CD4-positive, alpha-beta T cell treated with Interleukin-4 for 4 hours (primary cell): ENCODE data around the gene ANO2.

ENCODE experiments used
- DNase-seq: peaks from one replicate; pipeline ENCODE4 v3.0.0-alpha.2; 2020

Gene ANO2

GRCh38 chr12:5612556-5613410, 332.3 kb downstream of the ANO2 start:
- DNase-seq, result no peak

- no peak for DNase-seq
Measured at GRCh38 chr12:5611162-5611561, 333.9 kb downstream of the ANO2 start.

- no peak for DNase-seq
Measured at GRCh38 chr12:5599378-5599777, 345.7 kb downstream of the ANO2 start.

- no peak for DNase-seq
Measured at GRCh38 chr12:5593998-5594397, 351.1 kb downstream of the ANO2 start.

DNA sequence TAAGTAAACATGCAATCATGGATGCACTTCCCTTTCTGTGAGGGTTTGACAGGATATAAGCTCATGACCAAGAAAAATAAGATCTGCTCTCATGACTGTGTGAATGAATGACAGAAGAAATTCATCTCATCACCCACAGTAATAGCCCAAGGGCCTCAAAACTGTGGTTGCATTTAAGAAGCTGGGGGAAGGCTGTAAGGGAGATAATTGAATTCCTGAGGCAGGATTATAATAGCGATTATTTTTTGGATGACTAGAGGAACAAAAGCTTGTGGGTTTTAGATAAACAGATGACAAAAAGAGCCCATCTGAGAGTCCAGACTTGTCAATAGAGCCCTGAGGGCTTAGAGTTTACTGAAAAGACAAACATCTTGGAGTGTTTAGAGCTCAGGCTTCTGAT, 352.0 kb downstream of the ANO2 start:
- no peak for DNase-seq

DNA sequence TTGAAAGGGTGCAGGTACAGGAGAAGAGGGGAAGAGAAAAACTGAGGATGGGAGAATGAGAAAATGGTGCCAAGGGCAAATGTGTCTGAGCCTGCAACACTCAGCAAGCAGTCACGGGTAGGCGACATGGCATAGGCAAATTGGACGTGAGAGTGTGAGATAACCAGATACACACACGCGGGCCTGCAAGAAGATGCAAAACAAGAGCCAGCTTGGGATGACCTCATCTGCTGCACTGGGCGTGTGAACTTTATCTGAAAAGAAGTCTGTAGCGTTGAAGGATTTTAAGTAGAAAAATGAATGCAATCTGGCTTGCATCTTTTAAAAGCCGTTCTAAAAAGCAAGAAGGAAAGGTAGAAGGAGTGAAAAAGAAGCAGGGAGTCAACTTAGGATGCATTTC, 352.7 kb downstream of the ANO2 start:
- DNase-seq, result no peak

DNA sequence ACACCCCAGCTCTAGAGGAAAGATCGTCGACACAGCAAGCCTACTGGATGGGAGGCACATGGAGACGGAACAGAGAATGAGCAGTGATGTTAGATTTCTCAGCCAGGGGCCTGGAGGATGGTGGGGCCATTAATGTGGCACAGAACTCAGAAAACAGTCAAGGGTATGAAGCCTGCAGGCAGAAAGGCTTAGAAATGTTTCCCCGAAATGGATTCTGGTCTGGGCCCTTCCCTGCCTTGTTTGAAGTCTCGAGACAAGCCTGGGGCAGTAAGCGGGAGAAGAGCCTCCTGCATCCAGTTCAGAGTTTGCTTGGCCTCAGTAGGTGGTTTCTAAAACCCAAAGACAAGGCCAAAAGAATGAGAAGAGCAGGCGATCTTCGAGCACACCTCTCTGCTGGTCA, 354.7 kb downstream of the ANO2 start:
- no peak for DNase-seq

- DNase-seq, result no peak
Measured at GRCh38 chr12:5589054-5589453, 356.0 kb downstream of the ANO2 start.

- no peak for DNase-seq
Measured at GRCh38 chr12:5588591-5588990, 356.5 kb downstream of the ANO2 start.

DNA sequence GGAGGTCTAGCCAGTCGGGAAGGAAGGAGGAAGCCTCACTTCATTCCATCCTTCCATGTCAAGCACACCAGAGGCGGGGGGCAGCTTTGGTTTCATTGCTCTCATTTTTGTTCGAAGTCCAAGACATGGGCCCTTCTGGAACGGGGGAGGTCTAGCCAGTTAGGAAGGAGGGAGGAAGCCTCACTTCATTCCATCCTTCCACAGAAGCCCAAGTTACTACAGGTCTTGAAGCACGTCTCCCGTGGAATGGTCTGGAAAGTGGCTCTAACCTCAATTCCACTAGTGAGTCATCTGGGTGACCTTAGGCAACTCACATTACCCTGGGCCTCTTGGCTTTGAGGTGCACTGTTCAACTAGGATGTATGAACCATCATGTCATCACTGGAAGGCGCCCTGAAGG, 356.9 kb downstream of the ANO2 start:
- no peak for DNase-seq

DNA sequence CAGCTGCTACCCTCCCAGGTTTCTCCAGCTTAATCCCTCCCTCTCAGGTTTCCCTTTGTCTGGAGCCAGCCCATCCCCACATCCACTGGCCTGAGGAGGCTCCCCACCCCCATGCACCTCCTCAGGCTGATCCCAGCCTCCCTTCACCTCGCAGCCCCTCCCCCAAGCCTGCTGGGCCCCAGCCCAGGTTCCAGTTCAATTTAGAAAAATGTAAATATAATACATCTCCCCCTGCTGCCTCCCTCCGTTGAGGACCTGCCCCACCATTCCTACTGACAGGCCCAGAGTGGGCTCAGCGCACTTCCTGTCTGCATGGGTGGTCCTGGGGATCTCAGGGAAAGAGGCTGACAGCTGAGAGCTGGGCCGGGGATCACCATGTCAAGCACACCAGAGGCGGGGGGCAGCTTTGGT, 357.3 kb downstream of the ANO2 start:
- no peak for DNase-seq

GRCh38 chr12:5586201-5586600, 358.9 kb downstream of the ANO2 start:
- no peak for DNase-seq

GRCh38 chr12:5585178-5585577, 359.9 kb downstream of the ANO2 start:
- DNase-seq, result no peak

DNA sequence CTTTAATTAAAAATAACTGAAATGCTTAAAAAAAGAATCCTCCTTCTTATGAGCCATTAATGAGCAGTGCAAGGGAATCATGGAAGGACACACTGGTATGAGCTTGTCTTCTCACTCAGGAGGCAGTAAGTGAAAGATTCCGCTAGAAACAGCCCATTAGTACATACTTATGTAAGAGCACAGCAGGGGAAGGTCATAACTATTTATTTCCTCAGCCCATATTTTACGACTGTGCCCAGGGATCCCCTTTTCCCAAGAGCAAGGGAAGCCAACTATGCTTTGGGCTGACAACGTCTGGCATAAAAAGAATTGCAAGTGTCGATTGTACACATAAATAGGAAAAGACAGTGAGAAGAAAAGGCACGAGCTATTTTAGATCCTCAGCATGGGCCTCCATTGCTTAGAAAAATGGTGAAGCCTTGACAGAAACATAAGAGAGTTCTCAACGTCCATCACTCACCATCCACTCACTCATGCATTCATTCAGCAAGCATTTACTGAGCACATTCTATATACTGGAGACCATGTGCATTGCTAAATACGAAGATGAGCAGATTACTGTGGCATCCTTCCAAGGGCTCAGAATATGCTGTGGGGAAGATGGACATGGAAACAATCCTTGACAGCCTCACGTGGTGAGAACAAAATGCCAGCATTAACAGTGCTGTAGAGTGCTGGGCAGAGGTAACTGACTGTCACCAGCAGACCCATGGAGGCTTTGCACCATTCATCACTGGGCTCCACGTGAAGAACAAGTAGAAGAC, 360.5 kb downstream of the ANO2 start:
- no peak for DNase-seq

DNA sequence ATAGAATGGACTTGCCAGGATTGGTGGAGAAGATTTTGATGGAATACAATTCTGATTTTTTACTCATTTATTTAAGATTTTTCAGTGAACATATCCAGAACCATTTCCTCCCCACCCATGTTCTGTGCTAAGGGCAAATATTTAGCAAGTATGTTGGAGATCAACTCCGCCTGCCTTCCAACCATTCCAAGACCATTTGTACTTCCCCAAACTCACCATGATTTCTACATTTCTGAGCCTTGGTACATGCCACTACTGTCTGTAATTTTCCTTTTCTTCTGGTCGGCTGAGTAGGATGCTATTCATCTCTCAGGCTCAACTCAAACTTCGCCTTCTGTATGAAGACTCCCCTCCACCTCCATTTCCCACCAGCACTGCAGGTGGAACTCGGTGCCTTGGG, 362.5 kb downstream of the ANO2 start:
- DNase-seq, result no peak

GRCh38 chr12:5582018-5582417, 363.0 kb downstream of the ANO2 start:
- DNase-seq, result no peak

DNA sequence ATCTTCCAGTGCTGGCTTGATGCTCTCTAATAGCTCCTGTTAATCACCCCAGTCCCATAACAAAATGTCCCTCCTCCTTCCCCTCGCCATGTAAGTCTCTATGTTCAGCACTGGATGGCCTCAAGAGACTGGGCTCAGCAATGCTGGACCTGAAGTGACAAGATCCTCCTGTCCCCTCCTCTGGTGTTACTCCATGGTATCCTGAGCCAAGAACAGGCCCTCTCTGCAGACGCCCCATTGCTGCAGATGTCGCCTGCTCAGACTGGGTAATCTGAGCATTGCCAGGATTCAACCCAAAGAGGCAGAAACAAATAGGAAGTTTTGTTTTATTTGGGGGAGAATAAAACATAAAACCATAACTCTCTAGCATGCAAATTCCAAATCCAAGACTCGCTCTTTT, 363.4 kb downstream of the ANO2 start:
- DNase-seq, result no peak

DNA sequence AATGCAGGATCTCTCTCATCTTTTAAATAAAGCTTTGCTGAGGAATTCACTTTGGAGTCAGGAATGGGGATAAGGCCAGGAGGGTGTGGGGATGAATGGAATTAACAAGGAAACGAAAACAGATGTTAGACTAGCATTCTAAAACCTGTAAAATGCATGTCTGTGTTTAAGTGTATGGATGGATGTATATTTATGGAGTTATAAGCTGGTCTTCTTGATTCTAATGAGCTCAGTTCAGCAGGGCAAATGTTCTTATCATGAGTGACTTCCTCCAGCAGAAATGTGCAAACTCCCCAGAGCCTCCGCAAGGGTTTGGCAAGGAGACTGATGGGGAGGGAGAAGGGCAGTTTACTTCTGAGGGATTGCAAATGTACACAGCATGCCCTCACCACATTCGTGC, 364.0 kb downstream of the ANO2 start:
- no peak for DNase-seq

GRCh38 chr12:5578775-5579174, 366.3 kb downstream of the ANO2 start:
- no peak for DNase-seq

DNA sequence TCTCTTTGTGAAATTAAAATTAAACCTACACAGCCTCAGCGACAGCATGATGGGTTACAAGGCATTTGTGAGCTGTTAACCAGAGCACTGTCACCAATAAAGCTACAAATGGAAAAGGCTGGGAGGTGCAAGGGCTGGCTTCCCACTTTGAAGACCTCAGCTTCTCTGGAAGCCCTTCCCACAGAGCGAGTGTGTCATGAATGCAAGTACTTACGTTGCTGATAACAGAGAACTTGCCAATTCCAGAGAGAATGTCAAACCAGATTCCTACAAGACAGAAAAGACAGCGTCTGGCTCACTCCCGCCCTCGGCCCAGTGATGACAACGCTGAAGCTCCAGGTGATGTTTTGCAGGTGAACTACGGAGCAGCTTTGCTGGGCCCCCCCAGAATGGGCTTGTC, 367.3 kb downstream of the ANO2 start:
- DNase-seq, result no peak

DNA sequence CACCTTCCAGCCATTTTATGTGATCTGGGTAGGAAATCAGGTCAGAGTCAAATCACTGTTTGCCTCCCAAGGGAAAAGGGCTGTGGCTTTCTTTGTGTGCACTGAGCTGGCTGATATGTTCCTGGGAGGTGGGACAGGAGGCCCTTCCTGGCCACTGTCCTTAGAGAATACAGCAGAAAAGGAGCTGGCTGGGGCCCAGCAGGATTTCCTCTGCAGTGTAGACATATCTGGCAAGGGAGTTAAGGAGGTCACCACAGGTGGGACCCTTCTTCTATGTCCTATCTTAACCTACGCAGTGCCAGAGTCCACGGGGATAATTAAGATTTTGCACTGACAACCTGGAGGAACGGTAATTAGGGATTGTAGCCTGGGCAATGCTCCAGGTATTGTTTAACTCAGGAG, 367.8 kb downstream of the ANO2 start:
- DNase-seq, result no peak

DNA sequence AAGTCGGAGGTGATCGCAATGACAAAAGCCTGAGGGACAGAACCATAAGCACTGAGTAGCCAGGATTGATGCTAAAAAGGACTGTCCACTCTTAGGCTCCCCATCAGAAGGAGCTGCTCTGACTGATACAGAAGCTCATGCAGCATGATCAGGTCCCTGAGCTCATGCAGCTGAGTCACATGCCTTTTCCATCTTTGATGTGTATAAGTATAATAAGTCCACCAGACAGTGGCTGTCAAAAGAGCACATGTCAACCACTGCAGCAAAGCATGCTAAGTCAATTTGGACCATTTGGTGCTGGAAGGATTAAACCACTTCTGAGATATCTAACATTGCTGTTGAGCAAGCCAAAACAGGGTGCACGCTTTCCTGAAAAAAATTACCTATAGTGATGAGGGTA, 369.1 kb downstream of the ANO2 start:
- no peak for DNase-seq

DNA sequence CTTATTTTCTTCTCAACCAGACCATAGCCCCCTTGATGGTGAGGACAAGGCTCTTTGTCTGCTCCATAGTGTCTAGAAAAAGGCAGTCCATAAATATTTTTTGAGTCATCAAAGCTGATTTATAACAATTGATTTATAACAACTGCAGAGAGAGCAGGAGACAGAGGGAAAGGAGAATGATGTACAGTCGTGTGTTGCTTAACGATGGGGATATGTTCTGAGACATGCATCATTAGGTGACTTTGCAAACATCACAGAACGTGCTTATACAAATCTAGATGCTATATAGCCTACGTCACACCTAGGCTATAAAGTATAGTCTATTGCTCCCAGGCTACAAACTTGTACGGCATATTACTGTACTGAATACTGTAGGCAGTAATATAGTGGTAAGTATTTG, 369.8 kb downstream of the ANO2 start:
- DNase-seq, result no peak

- DNase-seq, result no peak
Measured at GRCh38 chr12:5573390-5573789, 371.7 kb downstream of the ANO2 start.

- DNase-seq, result no peak
Measured at GRCh38 chr12:5571115-5571514, 373.9 kb downstream of the ANO2 start.
